GM18520 (cell line): ENCODE measurements around the gene ZNF22.

Source experiments
- ATAC-seq: cut with Tn5 transposase; IDR thresholded peaks from one replicate; pipeline ENCODE4 v1.9.1; 2021; ENCODE audit not compliant: unreplicated experiment

The ZNF22 gene

GRCh38 chr10:45000752-45001380 is at the start of gene ZNF22:
Gene ZNF22 (plus strand): TSS chr10:45000923. CDS start chr10:45003369, 2,446 bp downstream.
- ATAC-seq, result peak; percentile 53

GRCh38 chr10:44951576-44952226 is 49.0 kb upstream of the ZNF22 start:
- ATAC-seq, result no peak

DNA sequence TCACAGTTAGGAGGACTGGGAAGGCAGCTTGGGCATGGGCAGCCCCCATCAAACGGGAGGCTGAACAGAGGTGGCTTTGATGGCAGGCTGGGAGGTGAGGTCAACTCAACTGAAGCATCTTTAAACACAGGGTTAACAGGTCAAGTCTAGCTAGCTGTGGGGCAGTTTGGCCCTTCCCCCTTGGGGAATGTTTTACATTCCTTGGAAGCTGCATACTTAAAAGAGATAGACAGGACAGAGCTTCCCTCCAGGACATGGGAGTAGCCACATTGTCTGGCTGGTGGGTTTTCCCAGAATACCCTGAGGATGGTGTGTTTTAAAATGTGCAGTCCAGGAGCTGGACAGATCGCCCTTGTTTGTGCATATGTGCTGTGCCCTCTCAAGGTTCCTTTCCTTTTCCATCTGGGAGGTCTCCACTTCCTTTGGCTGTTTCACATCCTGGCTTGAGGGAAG is 47.9 kb upstream of the ZNF22 start:
- no peak for ATAC-seq

- ATAC-seq, result no peak
Measured at GRCh38 chr10:44954042-44954441, 46.7 kb upstream of the ZNF22 start.

DNA sequence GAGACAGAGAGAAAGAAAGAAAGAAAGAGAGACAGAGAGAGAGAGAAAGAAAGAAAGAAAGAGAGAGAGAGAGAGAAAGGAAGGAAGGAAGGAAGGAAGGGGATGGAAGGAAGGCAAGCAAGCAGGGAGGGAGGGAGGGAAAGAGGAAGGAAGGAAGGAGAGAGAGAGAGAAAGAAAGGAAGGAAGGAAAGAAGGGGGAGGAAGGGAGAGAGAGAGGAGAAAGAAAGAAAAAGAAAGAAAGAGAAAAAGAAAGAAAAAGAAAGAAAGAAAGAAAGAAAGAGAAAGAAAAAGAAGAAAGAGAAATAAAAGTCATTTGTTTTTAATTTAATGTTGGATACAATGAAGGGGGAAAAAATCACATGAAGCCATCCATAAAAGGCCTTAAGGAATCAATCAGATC is 45.8 kb upstream of the ZNF22 start:
- ATAC-seq, result no peak

- no peak for ATAC-seq
Measured at GRCh38 chr10:44955413-44956070, 45.2 kb upstream of the ZNF22 start.

DNA sequence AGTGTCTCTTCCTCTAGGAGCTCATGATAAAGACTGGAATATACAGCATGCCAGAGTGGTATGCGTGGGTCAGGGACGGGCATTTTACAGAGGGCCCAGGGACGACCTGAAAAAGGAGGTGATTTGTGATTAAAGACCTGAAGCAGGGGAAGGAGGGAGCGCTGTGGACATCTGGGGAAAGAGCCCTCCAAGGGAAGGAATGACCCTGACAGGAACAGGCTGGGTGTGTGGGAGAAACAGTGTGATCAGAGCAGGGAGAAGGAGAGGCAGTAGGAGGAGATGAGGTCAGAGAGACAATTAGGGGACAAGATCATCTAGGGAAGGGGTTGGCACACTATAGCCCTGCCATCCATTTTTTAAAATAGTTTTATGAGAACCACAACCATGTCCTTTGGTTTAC is 44.5 kb upstream of the ZNF22 start:
- no peak for ATAC-seq

DNA sequence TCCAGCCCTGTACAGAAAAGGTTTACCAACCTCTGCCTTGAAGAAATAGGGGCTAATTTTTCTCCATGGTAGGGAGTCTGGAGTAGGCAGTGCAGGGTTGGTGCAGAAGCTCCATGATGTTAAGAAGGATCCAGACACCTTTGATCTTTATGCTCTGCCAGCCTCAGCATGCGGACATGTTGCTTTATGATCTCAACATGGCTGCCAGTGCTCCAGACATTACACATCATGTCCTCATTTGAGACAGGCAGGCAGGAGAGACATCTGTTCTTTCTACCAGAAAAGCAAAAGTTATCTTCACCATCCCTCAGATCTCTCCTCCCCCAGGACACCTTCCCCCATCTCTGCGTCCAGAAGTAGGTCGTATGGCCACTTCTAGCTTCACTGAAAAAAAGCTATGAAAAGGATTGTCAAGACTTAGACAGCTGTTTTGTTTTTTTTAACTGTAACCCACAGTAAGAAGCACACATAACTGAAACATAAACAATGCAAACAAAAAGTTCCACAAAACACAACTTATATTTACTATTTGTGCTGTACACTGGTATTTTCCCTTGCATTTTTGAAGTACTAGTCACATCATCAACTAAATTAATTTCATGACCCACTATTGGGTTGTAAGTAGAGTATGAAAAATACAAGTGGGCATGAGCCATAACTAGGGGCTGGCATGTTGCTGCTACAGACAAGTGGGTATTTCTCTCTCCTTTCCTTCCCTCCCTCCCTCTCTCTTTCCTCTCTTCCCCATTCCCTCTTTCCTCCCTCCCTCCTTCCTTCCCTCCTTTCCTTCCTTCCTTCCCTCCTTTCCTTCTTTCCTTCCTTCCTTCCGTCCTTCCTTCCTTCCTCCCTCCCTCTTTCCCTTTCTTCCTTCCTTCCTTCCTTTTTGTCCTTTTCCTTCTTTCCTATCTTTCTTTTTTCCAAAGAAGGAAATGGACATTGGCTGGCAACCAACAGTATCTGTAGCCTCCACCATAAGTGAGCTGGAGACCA is 43.7 kb upstream of the ZNF22 start:
- no peak for ATAC-seq

- ATAC-seq, result no peak
Measured at GRCh38 chr10:44958196-44958897, 42.4 kb upstream of the ZNF22 start.

GRCh38 chr10:44958898-44959246 is 41.9 kb upstream of the ZNF22 start:
- ATAC-seq, result no peak

GRCh38 chr10:44959247-44960087 is 41.3 kb upstream of the ZNF22 start, which contains the start of gene RASSF4:
Gene RASSF4 (plus strand): TSS chr10:44959802. CDS start chr10:44970203, 10,401 bp downstream.
- peak; percentile 88 for ATAC-seq

- no peak for ATAC-seq
Measured at GRCh38 chr10:44960088-44960460, 40.6 kb upstream of the ZNF22 start.

GRCh38 chr10:44960482-44961229 is 40.1 kb upstream of the ZNF22 start:
- ATAC-seq, result no peak

DNA sequence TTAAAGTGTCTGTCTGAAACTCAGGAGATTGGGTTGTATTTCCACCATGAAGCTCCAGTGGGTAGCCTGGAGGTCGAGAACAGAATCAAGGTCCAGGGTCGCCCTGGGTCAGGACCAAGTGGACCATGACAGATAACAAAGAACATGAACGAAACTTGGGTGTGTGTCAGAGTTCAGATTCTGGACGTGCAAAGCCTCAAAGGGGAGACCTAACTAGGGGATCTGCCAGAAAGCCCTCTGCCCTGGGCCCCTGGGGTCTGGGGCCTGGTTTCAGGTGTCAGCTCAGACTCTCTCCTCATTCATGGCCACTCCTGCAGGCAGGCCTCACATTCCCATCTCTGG is 39.5 kb upstream of the ZNF22 start:
- ATAC-seq, result no peak

GRCh38 chr10:44961931-44962750 is 38.6 kb upstream of the ZNF22 start:
- no peak for ATAC-seq

DNA sequence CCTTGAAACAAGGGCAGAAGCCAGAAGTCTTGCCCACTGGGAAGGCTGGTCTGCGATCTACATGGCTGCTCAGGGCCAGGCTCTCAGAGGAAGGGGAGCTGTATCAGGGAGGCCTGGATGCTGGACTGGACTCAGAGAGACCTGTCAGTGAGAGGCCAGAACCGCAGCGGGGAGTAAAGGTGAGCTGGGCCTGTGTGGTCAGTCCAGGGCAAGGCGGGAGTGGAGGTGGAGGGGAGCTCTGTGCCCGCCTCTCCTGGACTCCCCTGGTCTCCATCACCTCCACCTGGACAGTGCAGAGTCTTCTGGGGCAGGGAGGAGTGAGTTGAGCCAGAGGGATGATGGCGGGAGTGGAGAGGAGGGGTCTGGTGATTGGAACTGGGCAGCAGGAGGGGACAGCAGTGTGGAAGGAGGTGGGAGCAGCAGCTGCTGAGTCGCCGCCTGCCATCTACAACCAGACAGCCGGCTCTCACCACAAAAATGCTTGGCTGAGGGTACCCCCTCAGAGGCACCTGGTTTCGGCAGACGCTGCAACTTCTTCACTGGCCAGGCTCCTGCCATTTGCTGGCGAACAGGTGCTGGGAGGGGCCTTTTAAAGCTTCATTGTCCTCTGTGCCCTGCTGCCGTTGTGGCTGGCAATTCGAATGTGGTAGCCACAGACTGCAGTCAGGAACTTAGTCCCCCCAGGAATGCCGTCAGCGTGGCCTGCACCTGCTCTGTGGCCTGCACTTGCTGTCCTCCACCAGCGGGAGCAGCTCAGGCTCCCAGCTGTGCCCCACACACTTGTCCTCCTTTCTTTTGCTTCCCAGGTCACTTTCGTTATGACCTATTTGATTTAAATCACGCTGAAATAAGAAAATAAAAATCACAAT is 37.6 kb upstream of the ZNF22 start:
- ATAC-seq, result no peak
